ENCODE data around the gene WNT2.
"Not testable (repeated sequence)": the region's sequence is repeated elsewhere in the genome, so short reads cannot be mapped to it uniquely, and the experiment has no call there.

WNT2 gene

GRCh38 chr7:117251687-117252086 lies 71.2 kb downstream of the WNT2 start:
- no peak for DNase-seq

GRCh38 chr7:117250801-117251200 lies 72.1 kb downstream of the WNT2 start:
- DNase-seq: no peak

GRCh38 chr7:117250245-117250644 lies 72.6 kb downstream of the WNT2 start:
- no peak for DNase-seq

- DNase-seq: no peak
These were observed 73.2 kb downstream of the WNT2 start for GRCh38 chr7:117249696-117250095.

GRCh38 chr7:117248829-117249228 lies 74.0 kb downstream of the WNT2 start:
- no peak for DNase-seq

GRCh38 chr7:117247809-117248208 lies 75.0 kb downstream of the WNT2 start:
- DNase-seq: no peak

- DNase-seq: not testable (repeated sequence)
These were observed 77.2 kb downstream of the WNT2 start for GRCh38 chr7:117245703-117246102.

GRCh38 chr7:117243390-117243789 lies 79.5 kb downstream of the WNT2 start:
- DNase-seq: no peak

- no peak for DNase-seq
These were observed 81.8 kb downstream of the WNT2 start for GRCh38 chr7:117241088-117241487.

- DNase-seq: no peak
These were observed 83.9 kb downstream of the WNT2 start for GRCh38 chr7:117238937-117239336.

GRCh38 chr7:117238472-117238871 lies 84.4 kb downstream of the WNT2 start:
- no peak for DNase-seq

- DNase-seq: no peak
These were observed 85.2 kb downstream of the WNT2 start for GRCh38 chr7:117237646-117238045.

- DNase-seq: no peak
These were observed 91.9 kb downstream of the WNT2 start for GRCh38 chr7:117231047-117231359.

- DNase-seq: no peak
These were observed 92.4 kb downstream of the WNT2 start for GRCh38 chr7:117230276-117231046.

GRCh38 chr7:117229350-117229749 lies 93.5 kb downstream of the WNT2 start:
- DNase-seq: no peak

GRCh38 chr7:117227091-117227490 lies 95.8 kb downstream of the WNT2 start:
- DNase-seq: no peak

GRCh38 chr7:117225536-117225935 lies 97.3 kb downstream of the WNT2 start:
- DNase-seq: no peak
